Lung (tissue), 12 donors: ENCODE data around the gene LRRC30. TPM values are rescaled to one million over a fixed set of nuclear protein-coding genes. Genes with fewer than 3 reads are reported as not detected.

ENCODE experiments used
- ATAC-seq: fragments of 200-7000 bp; cut with Tn5 transposase; one replicate; pipeline ENCODE4 v1.9.1; 2020; ENCODE audit warnings: moderate number of reproducible peaks; ENCODE audit not compliant: insufficient read depth, low FRiP score
- DNase-seq, 3 donors: peaks; one replicate each; pipeline ENCODE4 v3.0.0-alpha.2; 2013 to 2017
- H3K27ac ChIP-seq, 2 donors: one replicate each; pipeline ENCODE4 v1.5.1; 2013; ENCODE audit warnings: mild to moderate bottlenecking in 2 of 2, moderate library complexity in 2 of 2, control low read depth in 1 of 2, inconsistent platforms in 1 of 2, low read depth in 1 of 2, low read length in 1 of 2
- H3K27me3 ChIP-seq, 3 donors: one replicate each; pipeline ENCODE4 v1.5.1; 2013; ENCODE audit warnings: low read length in 2 of 3; ENCODE audit not compliant: control insufficient read depth in 3 of 3, insufficient read depth in 3 of 3
- H3K36me3 ChIP-seq, 4 donors: one replicate each; pipeline ENCODE4 v1.5.1; 2013; ENCODE audit warnings: low read length in 4 of 4, mild to moderate bottlenecking in 1 of 4, moderate library complexity in 1 of 4; ENCODE audit not compliant: control insufficient read depth in 4 of 4, insufficient read depth in 4 of 4
- H3K4me1 ChIP-seq, 5 donors: one replicate each; pipeline ENCODE4 v1.5.1; 2013; ENCODE audit warnings: low read length in 5 of 5, mild to moderate bottlenecking in 2 of 5, moderate library complexity in 1 of 5; ENCODE audit not compliant: control insufficient read depth in 5 of 5, insufficient read depth in 5 of 5
- H3K4me3 ChIP-seq: one replicate; pipeline ENCODE4 v1.5.1; 2013; ENCODE audit warnings: mild to moderate bottlenecking, control low read depth, moderate library complexity
- H3K9ac ChIP-seq, 2 donors: one replicate each; pipeline ENCODE4 v1.5.1; 2013; ENCODE audit warnings: low read length in 2 of 2, control low read depth in 1 of 2; ENCODE audit not compliant: insufficient read depth in 1 of 2
- H3K9me3 ChIP-seq, 4 donors: one replicate each; pipeline ENCODE4 v1.5.1; 2013; ENCODE audit warnings: low read length in 3 of 4, mild to moderate bottlenecking in 1 of 4, moderate library complexity in 1 of 4; ENCODE audit not compliant: control insufficient read depth in 4 of 4, insufficient read depth in 3 of 4
- WGBS, 2 donors: extraction: QIAGEN DNeasy Blood & Tissue Kit; methylation state at CpG; one replicate each; pipeline ENCODE4 v1.1.7; 2013; 5-methylcytosine and 5-hydroxymethylcytosine counted together
- polyA plus RNA-seq, 2 donors: library from polyadenylated mRNA; stranded (reverse); fragments of 200-250 nt; gene quantifications; one replicate each; pipeline ENCODE4 v1.2.1, GENCODE V29; 2013
- total RNA-seq, 2 donors: library from RNA; depleted of rRNA in 1 of 2; stranded (reverse); fragments of >200 nt in 1 of 2; gene quantifications; one replicate each; pipeline ENCODE4 v1.2.1, GENCODE V29; 2014 to 2021
- TF ChIP-seq, protein P1 (sequence below): IDR thresholded peaks from 2 replicates; pipeline ENCODE4 v1.5.1; 2012; ENCODE audit warnings: mild to moderate bottlenecking; ENCODE audit errors: control extremely low read depth, extremely low read depth
- donor health status: control.
- donor health status: control.
- donor health status: Bipolar disorder and iron deficiency.
- donor health status: healthy.
- donor health status: DM: yes; HTN: yes; CAD: no.

LRRC30 gene
- total and polyA plus RNA-seq, 4 donors, result not detected

GRCh38 chr18:7205346-7205745 is 25.5 kb upstream of the LRRC30 start:
- DNase-seq, result peak in 2 of 3 donors; percentile 76 to 88
- Histone ChIP-seq H3K36me3 (no peaks in the 10 kb centered on the region), H3K27ac (no peak overlapping the region), H3K27me3 (no peaks in the 10 kb centered on the region), H3K9ac (peak overlapping the region in 1 of 2 donors; percentile 9), H3K4me1 (peaks cover 0 to 33% (median 16%) of the 10 kb centered on the region in 5 donors), H3K4me3 (no peak overlapping the region), H3K9me3 (peaks cover 0 to under 1% (median 0%) of the 10 kb centered on the region in 4 donors)
- TF ChIP-seq, protein P1, sequence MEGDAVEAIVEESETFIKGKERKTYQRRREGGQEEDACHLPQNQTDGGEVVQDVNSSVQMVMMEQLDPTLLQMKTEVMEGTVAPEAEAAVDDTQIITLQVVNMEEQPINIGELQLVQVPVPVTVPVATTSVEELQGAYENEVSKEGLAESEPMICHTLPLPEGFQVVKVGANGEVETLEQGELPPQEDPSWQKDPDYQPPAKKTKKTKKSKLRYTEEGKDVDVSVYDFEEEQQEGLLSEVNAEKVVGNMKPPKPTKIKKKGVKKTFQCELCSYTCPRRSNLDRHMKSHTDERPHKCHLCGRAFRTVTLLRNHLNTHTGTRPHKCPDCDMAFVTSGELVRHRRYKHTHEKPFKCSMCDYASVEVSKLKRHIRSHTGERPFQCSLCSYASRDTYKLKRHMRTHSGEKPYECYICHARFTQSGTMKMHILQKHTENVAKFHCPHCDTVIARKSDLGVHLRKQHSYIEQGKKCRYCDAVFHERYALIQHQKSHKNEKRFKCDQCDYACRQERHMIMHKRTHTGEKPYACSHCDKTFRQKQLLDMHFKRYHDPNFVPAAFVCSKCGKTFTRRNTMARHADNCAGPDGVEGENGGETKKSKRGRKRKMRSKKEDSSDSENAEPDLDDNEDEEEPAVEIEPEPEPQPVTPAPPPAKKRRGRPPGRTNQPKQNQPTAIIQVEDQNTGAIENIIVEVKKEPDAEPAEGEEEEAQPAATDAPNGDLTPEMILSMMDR, result no peak
- peak; percentile 7 for ATAC-seq

GRCh38 chr18:7206217-7206616 is 24.7 kb upstream of the LRRC30 start:
- Histone ChIP-seq H3K9ac (no peak overlapping the region), H3K27me3 (no peaks in the 10 kb centered on the region), H3K27ac (no peak overlapping the region), H3K4me1 (peaks cover 0 to 33% (median 16%) of the 10 kb centered on the region in 5 donors), H3K9me3 (peaks cover 0 to 3% (median 0%) of the 10 kb centered on the region in 4 donors), H3K36me3 (no peaks in the 10 kb centered on the region), H3K4me3 (no peak overlapping the region)
- WGBS, 2 donors, result 78 to 82% methylated on average over 6 of the region's 6 CpGs
- TF ChIP-seq, protein P1, result no peak
- ATAC-seq (no peak), DNase-seq (no peak)

DNA sequence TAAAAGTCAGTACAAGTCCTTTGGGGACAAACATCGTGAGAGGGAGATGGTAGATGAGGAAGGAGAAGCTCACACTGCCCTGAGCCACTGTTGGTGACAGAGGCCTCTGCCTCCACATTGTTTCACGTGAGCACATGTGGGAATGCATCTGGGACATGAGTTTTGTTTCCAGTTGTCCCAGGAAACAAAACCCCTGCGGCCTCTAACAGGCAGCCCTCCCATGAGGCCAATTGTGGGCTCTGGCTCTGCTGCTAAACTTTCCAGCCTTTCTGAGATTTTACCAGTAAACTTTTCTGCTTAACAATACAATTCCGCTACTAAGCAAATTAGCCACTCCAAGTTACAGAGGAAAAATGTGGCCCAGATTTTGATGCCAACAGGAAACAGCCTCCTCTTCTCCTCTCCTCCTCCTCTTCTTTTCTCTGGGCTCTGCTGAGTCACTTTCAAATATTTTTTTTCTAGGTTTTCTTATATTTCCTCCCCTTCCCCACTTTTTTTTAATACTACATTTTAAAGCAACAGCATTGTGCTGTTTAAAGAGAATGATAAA is 23.4 kb upstream of the LRRC30 start:
- H3K9ac ChIP-seq, result no peak overlapping the region
- DNase-seq (peak in 2 of 3 donors; percentile 15 to 67), ATAC-seq (no peak)
- H3K27ac ChIP-seq, result no peak overlapping the region
- peaks cover 0 to 3% (median 0%) of the 10 kb centered on the region in 4 donors for H3K9me3 ChIP-seq
- WGBS, 2 donors, result 69 to 84% methylated on average over 4 of the region's 4 CpGs
- TF ChIP-seq, protein P1, result no peak
- no peaks in the 10 kb centered on the region for H3K36me3 ChIP-seq
- no peaks in the 10 kb centered on the region for H3K27me3 ChIP-seq
- peaks cover 0 to 33% (median 13%) of the 10 kb centered on the region in 5 donors for H3K4me1 ChIP-seq
- H3K4me3 ChIP-seq, result no peak overlapping the region
